HG03460 (cell line): ENCODE measurements around the gene TTC3.
A peak's percentile ranks its signal among the peaks of the same experiment; 100 is the strongest.
"Not testable (repeated sequence)": the region's sequence is repeated elsewhere in the genome, so short reads cannot be mapped to it uniquely, and the experiment has no call there.

Source experiments
- ATAC-seq: cut with Tn5 transposase; IDR thresholded peaks from one replicate; pipeline ENCODE4 v1.9.1; 2021; ENCODE audit not compliant: unreplicated experiment

TTC3 gene

DNA sequence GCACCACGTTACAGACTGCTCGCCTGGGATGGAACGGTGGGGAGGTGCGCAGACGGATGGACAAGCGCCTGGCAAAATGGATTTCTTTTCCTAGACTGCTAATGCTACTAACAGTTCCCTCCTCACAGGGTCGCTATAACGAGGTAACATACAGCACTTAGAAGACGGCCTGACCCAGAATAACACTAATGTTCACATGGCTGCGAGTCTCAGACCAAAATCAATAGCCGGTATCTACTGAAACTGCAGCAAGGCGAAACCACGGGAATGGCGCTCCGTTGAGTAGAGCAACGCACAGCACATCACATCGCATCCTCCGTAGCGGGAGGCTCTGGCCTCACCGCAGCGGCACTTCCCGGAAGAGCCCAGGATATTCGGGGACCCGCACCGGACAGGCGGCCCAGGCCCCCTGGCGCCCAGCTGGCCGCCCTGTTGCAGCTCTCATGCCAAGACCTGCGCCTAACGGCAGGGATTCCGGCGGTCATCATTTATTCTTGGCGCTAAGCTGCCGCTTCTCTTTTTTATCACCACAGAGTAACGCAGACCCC lies 147.5 kb downstream of the TTC3 start:
- peak; percentile 41 for ATAC-seq

DNA sequence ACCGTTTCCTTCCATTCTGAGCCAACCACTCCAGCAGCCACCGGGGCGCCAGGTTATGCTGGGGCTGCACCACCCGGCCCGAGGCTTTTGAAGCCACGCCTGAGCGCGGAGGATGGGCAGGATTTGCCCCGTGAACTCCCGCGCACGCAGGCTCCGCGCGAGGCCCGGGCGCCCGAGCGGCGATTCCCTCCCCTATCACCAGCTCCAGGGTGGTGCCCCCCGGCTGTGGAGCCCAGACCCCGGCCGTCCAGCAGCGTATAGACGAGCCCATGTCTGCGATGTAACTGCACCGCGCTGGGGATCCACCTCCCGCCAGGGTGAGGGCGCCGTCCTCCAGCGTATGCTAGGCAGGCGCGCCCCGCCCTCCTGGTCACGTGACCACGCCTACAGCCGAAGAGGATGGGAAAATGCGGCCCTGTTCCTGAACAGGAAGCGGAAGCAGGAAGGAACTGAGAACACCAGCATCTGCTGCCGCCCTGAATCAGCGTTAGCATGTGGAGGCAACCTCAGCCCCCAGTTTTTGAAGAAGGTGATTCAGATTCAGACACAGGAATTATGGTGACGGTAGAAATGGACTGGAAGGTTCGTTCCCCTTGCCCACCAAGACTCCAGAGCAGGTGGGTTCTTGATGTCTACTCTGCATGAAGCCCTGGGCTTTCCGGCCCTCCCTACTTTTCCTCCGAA lies 148.1 kb downstream of the TTC3 start:
- ATAC-seq, result peak; percentile 82

DNA sequence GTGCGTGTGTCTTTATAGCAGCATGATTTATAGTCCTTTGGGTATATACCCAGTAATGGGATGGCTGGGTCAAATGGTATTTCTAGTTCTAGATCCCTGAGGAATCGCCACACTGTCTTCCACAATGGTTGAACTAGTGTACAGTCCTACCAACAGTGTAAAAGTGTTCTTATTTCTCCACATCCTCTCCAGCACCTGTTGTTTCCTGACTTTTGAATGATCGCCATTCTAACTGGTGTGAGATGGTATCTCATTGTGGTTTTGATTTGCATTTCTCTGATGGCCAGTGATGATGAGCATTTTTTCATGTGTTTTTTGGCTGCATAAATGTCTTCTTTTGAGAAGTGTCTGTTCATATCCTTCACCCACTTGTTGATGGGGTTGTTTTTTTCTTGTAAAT lies 149.2 kb downstream of the TTC3 start:
- not testable (repeated sequence) for ATAC-seq

DNA sequence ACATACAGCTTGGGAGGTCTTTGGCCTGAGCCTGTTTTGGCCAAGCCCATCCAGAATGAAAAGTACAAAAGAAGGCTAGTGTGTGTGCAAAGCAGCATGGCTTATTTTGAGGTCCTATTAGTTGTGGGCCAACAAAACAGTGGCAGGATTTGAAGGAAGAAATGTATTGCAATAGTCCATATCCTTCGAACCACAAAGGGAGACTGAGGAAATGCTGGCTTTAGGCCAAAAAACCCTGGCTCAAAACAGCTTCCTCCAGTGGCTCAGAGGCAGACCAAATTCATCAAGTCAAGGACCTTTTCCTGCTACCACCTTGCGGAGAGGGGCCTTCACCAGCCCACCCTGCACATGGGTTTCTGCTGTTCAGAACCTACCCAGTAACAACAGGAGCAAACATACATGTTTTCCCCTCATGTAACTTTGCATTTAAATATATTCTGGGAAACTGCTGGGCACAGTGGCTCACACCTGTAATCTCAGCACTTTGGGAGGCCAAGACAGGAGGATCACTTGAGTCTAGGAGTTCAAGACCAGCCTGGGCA lies 150.8 kb downstream of the TTC3 start:
- ATAC-seq, result no peak

DNA sequence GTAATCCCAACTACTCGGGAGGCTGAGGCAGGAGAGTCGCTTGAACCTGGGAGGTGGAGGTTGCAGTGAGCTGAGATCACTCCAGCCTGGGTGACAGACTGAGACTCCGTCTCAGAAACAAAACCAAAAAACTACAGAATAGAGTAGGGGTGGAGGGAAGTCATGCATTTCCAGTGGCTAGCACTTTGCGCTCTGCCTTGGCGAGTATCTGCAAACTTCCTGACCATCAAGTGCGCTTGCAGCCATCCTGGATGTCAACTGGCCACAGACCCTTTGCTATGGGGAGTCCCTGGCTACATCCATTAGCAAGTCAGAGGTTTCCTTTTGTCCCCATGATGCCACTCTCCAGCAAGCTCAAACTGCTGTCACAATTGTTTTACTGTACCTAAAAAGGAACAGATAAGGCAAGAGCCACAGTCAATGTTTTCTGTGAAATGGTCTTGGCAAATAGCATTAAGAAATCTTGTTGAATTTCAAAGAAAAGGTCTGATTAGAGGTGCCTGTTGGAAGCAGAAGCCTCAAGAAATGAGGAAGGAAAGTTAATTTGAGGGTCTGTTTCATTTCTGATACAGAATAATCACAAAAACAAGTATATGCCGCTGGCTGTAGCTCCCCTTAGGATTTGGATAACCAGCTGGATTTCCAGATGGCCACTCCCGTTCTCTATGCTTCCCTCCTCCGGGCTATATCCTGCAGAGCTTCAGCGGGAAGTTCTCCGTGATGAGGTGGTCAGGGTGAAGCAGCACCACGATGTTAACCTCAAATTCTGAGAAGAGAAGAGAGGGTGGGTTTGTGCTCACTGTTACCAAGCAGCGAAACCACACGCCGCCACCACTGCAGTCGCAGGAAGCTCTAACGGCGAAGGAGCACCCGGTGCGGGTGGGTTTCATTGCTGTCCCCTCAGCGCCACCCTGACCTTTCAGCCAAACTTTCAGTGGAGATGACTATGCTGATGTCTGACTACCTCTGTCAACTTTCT lies 152.1 kb downstream of the TTC3 start:
- no peak for ATAC-seq

DNA sequence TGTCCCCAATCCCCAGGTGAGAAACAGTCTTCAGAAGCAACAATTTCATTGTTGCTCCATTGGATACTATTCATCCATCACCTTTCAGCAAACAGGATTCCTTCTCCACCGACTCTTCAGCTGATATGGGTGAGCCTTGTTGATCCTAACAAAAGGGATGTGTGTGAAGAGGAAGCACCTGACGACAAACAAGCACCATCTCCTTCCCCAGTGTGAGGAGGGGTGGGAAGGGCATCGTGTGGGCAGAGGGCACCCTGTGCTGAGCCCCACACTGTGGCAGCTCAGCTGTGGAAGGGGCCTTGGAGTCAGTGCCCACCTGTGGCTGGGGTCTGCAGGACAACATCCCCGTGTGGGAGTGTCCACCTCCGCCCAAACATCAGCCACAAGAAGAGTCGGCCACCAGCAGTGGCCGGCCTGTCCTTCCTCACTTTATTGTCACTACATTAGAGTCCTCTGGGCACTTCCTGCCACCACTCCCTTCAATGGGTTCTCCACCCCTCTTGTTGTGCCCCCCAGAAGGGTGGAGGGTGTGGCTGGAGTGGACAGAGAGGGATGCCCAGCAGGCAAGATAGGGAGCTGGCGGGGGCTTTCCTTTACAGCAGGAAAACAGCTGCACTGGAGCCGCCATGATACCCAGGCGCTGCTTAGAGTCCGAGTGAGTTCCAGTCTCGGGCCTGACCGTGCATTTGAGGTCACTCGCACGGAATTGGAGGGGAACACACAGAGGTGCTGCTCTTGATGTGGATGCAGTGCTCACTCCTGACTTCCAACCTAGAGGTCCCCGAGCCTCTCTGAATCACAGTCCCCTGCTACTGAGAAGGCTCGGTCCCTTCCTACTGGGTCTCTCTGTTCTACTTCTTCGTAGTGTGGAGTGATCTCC lies 153.2 kb downstream of the TTC3 start:
- no peak for ATAC-seq

DNA sequence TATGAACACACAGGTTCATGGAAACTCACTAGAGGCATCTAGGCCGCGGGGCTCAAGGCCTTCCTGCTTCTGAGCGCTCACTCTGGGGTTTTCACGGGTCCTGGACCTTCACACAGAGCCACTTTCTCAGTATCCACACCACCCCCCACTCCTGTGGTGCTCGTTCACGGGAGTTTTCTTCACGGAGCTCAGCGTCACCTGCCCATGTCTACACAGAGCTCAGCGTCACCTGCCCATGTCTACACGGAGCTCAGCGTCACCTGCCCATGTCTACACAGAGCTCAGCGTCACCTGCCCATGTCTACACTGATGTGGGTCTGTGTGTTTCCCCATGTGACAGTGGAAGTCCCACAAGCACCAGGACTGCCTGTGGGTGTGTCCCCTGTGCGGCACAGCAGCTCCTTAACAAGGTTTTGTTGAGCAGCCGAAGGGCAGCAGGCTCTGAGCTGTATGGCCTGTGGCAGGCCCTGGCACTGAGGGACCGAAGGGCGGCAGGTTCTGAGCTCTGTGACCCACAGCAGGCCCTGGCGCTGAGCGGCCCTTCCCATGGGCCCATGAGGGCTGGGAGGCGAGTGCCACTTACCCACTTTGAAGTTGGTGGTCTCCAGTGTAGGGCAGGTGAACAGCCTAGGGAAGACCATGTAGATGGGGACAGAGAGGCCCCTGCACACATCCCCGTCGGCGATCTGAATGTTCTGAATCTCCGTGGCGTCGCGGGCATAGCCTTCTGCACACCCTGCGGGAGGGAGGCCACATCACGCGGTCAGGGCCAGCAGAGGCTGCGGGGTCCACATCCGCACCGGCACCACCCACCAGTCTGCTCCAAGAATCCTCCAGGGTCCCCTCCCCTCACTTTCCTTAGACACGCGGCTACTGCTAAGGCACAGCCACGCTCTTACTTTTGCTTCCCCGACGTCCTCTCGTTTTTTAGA lies 154.3 kb downstream of the TTC3 start:
- no peak for ATAC-seq

DNA sequence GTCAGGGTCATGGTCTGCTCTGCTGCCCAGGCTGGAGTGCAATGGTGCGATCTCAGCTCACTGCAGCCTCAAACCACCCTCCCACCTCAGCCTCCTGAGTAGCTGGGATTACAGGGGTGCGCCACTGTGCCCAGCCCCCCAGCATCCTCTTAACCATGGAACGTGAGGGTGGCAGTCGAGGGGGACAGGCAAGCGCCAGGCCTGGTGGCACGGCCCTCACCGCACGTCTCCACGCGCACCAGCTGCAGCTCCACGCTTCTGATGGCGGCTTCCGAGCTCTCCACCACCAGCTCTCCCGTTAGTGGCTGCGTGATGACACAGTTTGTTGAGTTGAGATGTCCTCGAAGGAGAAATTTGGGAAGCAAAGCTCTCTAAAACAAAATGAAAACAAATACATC lies 154.9 kb downstream of the TTC3 start:
- ATAC-seq, result no peak

DNA sequence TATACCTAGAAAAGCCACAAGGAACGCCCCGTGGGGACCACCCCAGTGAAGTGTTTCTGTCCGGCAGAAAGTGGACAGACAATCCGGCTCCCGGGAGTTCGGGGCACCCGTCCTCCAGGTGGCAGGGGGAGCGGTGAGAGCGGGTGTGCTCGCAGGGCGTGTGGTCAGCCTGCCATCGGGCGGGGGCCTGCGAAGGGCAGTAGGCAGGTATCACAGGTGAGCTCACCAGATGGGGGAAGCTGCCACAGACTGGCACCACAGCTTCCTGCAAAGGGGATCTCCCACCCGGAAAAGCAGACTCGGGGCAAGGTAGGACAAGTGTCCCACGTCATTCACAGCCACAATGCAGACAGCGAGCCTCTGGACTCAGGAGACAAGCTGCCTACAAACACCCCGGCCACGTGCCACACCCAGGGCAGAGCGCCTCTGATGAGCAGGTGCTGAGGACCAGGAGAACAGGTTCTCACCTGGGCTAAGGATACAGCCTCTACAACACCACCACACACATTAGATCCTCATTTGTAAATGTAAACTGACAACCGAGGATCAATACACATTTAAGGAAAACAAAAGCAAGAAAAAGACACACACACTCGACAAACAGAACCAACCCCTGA lies 157.7 kb downstream of the TTC3 start:
- no peak for ATAC-seq

DNA sequence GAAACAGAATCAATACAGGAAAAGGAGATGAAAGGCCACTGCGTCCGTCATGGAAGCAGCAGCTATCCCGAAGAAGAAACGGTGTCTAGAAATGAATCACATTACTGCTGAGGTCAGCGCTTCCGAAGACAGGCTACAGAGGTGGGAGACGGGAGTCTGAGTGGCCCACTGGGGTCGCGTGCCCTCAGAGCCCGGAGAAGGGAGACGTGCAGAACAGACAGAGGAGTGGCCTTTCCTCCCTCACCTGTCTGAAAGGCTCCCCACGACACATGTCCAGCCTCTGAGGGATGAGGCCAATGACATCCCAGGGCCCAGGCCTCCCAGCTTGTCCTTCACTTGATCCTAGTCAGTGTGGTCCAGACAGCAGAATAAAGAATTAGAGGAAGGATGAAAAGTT lies 158.2 kb downstream of the TTC3 start:
- ATAC-seq, result no peak

DNA sequence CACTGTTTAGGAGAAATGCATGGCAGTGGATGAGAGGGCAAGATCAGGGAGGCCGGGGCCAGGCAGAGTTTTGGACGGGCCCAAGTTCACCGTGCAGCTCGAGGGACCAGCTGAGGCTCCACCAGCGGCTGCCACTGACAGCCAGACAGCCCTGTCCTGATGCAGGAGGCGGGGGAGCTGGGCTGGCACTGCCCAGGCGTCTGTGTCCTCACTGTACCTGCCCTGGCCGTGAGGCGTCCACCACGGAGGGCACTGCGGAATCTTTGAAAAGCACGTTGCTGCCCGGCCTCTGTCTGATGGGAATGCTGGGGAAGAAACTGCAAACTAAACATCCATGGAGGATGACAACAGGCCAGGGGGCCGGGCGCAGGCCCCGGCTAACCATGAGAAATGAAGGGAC lies 158.6 kb downstream of the TTC3 start:
- ATAC-seq, result no peak

DNA sequence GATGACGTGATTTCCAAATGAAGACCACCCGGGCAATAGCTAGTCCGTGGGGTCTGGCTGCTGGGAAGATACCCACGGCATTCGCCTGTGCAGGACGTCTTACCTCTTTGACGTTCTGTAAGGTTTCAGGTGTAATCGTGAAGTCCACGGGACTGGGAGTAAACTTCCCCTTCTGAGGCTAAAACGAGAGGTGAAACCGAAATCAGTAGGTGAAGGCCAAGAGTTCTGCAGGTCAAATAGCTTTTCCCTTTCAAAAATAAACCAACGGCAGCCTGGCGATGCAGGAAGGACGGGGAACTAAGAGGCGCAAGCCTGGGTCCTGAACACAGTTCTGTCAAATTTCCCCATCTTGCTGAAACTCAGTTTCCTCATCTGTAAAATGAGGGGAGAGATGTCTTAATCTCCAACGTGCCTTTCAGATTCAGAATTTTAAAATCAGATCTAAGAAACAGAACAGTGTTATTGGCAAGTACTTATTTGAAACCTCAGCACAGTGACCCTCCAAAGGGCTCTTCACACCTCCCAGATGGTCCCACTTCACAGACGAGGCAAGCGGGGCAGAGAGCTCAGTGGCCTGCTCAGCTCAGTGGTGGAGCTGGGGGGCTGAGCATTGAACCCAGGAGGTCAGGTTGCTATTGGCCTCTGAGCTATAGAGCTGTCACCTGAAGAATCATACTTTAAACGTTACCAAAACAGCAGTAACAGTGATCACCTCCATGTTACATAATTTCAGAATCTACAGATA lies 159.4 kb downstream of the TTC3 start:
- no peak for ATAC-seq

DNA sequence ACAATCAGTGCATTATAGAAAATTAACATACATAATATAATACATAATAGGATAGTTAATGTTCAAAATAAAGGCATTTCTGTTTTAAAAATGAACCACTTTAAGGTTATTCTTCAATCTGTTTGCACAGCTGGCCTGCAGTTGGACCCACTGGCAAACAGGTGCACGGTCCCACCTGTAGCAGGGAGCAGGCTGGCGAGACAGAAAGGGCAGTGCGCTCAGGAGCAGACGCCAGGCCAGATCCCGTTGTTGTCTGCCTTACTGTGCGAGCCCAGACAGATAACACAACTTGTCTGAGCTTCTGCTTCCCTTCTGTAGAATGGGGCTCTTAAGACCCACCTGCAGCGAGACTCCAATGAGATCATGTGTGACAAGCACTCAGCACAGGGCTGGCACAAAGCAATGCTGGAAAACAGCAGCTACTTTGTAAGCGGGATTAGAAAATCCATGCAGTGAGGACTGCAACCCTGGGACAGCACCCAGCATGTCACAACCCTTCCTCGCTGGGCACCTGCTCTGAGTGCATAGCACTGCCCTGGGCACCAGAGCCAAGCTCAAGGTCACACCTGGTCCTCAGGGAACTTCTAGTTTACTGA lies 160.6 kb downstream of the TTC3 start:
- ATAC-seq, result no peak

DNA sequence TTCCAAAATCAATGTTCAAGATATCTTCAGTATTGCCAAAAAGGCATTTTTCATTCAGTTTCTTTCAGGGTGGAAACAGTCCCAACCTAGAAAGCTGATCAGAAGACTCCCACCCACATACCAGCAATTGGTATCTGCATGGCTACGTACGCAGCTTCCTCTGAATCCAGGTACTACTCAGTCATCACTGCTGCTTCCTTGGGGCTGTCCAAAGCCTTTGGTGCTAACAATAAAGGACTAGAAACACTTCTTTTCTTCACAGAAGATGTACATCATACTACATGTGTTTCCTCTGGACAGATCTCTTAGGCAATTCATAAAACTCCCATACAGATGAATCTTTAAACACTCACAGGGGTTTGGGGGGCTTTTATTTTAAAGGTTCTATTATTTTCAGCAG lies 164.3 kb downstream of the TTC3 start:
- ATAC-seq, result no peak

DNA sequence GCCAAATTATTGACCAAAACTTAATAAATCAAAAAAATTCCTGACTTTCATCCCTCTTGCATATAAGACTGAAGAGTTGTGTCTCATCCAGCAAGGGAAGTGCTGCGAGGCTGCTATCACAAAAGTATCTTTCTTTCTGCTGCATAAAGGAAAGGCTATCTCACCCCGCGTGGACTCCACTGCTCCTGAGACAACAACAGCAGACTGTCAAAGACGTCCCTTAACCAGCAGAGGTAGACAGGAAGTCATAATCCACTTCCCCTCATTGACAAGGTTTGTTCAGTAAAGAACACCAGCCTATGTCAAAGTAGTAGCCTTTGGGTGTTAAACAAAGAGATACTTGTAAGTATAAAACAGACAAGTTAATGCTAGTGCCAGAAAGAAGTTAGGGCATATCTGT lies 164.7 kb downstream of the TTC3 start:
- no peak for ATAC-seq

DNA sequence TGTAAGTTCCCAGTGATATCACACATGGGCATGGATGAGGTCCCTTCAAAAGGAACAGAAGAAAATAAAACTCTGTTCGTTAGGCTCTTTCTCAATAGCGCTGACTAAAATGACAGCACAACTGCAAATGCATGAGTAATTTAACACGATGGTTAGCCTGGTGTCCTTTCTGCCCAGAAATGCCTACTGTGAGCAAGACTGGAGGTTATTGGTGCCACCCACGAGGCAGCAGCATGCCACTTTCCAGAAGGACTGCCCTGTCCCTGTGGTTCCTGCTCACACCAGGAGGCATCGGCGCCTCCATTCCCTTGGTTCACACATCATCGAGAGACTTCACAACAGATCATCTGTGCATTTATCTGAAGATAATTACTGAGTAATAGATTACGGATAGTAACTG lies 167.9 kb downstream of the TTC3 start:
- ATAC-seq, result no peak

DNA sequence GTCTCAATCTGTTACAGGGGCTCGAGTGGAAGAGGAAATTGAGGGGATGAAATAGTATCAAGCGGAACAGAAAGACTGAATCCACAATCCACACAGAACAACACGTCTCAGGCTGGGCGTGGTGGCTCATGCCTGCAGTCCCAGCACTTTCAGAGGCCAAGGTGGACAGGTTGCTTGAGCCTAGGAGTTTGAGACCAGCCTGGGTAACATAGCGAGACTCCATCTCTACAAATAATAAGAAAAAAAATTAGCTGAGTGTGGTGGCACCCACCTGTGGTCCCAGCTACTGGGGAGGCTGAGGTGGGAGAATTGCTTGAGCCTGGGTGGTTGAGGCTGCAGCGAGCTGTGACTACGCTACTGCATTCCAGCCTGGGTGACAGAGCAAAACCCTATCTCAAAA lies 168.4 kb downstream of the TTC3 start:
- ATAC-seq, result no peak

DNA sequence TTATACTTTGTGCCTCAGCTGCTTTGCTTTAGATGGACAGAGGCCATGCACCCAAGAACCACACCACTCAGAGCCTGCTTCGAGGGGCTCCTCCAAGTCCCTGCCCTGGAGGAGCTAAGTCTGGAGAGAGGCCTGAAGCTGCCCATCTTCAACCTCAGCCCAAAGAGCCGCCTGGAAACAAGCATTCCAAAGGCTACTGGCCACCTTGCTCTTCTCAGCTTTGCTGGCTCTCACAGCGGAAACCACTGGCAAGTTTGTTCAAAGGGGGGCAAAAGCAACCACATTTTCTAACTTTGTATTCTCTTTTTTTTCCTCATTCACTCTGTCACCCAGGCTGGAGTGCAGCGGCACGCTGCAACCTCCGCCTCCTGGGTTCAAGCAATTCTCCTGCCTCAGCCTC lies 170.9 kb downstream of the TTC3 start:
- no peak for ATAC-seq
